ENCODE measurements around the gene NUDT15. TPM values are rescaled to one million over a fixed set of nuclear protein-coding genes. Genes with fewer than 3 reads are reported as not detected.

NUDT15 gene
- polyA plus RNA-seq (2013, experiment 1 of 2): 10.3 TPM
- polyA plus RNA-seq (2013, experiment 2 of 2): 10.7 TPM

DNA sequence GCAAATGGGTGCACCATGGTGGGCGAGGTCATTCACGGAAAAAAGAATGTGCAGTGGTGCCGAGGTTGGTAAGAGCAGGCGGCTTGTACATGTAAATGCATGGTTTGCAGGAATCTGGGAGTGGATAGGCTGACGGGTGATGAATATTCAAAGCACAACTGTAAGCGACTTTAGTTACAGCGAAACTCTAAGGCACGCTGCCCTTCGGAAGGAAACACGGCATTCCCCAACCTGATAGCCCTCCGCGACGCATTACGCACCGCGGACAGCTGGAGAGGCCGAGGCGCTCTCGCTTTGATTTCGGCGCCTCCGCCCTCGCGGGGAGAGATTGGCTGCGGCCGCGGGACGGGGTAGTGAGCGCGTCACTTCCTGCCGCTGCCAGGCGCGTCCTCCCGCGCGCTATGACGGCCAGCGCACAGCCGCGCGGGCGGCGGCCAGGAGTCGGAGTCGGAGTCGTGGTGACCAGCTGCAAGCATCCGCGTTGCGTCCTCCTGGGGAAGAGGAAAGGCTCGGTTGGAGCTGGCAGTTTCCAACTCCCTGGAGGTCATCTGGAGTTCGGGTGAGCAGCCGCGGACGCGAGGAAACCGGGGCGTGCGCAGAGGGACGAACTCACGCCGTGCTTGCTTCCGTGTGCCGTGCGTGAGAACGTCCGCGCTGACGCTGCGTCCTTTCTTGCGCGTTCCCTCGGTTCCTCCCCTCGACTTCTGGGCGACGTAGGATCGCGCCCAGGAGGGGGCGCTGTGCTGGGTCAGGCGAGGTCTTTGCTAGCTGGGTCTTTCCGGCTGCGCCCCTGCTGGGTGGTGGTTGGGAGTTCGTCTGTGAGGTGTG, at the start of gene NUDT15:
TSS of gene NUDT15 (plus strand) at position 381 of the 828 bp plus-strand sequence. CDS start at position 402, 21 bp downstream.
- H3K14ac ChIP-seq (ENCODE audit: low read length in 2 of 2): peak within 1 kb of the TSS in 1 of 2 experiments; percentile 83
- H3K9me3 ChIP-seq (ENCODE audit: control insufficient read depth, low read length): peaks cover 3% of the 10 kb centered on the region
- H2BK5ac ChIP-seq (ENCODE audit: low read depth, low read length, poor library complexity, severe bottlenecking): peak within 1 kb of the TSS; percentile 54
- H2BK15ac ChIP-seq (ENCODE audit: low read depth, poor library complexity, severe bottlenecking): peak within 1 kb of the TSS; percentile 12
- H4K91ac ChIP-seq (ENCODE audit: low read length): peak within 1 kb of the TSS; percentile 93
- H4K8ac ChIP-seq (ENCODE audit: low read length): peak within 1 kb of the TSS; percentile 99
- peaks cover 6% of the 10 kb centered on the region for H3K4me1 ChIP-seq (ENCODE audit: control insufficient read depth, insufficient read depth, low read depth, low read length)
- H3K23ac ChIP-seq (ENCODE audit: low read length in 2 of 2): no peak within 1 kb of the TSS
- H3K9ac ChIP-seq (ENCODE audit: low read length): peak within 1 kb of the TSS; percentile 92
- H2AFZ ChIP-seq (ENCODE audit: low read depth, low read length): peak within 1 kb of the TSS; percentile 60
- H3K27me3 ChIP-seq (ENCODE audit: control insufficient read depth in 1 of 2, insufficient read depth in 1 of 2, low read length in 2 of 2): no peaks in the 10 kb centered on the region
- H3K79me1 ChIP-seq (replicated peaks; ENCODE audit: low read length, poor library complexity, severe bottlenecking): peaks cover 22% of the 10 kb centered on the region
- peak within 1 kb of the TSS; percentile 70 for H2AK5ac ChIP-seq (ENCODE audit: low read length, severe bottlenecking)
- H3K4me3 ChIP-seq (ENCODE audit: insufficient read depth in 1 of 2, low read depth in 1 of 2, low read length in 2 of 2): peak within 1 kb of the TSS; percentile 79 to 91
- peak within 1 kb of the TSS; percentile 99 for H3K4me2 ChIP-seq (ENCODE audit: low read length, poor library complexity, severe bottlenecking)
- under 1% methylated on average over 79 of the region's 82 CpGs for WGBS
- no peak within 1 kb of the TSS for H2BK12ac ChIP-seq (ENCODE audit: low read length in 2 of 2)
- H3K27ac ChIP-seq (ENCODE audit: low read length, poor library complexity, severe bottlenecking): peak within 1 kb of the TSS; percentile 96
- DNase-seq: peak; percentile 97
- peak within 1 kb of the TSS; percentile 91 to 96 for H3K18ac ChIP-seq (ENCODE audit: low read depth in 1 of 2, low read length in 2 of 2)
- peak within 1 kb of the TSS; percentile 65 to 71 for H3K4ac ChIP-seq (ENCODE audit: low read depth in 1 of 2, low read length in 2 of 2)
- peak within 1 kb of the TSS; percentile 71 for H2BK120ac ChIP-seq (ENCODE audit: low read depth, low read length)
- peaks cover 0 to 14% of the 10 kb centered on the region in 2 experiments for H3K36me3 ChIP-seq (ENCODE audit: control insufficient read depth in 1 of 2, insufficient read depth in 2 of 2, low read depth in 1 of 2, low read length in 2 of 2)

DNA sequence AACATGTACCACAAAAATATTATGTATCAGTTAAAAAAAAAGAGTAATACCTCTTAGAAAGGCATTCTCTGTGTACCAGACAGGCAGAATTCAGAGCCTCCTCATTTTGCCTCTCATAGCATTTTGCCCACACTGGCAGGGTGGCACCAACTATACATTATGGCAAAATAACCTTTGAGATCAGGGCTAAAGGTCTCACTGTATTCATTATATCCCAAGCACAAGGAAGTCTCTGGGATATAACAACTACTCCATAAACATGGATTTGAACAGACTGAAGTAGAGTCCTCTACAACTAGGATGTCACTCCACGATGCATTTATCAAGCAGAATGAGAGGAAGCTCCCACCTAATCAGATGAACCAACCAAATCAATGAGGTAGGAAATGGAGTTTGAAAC, 47.1 kb upstream of the NUDT15 start:
- H2BK5ac ChIP-seq (ENCODE audit: low read depth, low read length, poor library complexity, severe bottlenecking): no peak overlapping the region

DNA sequence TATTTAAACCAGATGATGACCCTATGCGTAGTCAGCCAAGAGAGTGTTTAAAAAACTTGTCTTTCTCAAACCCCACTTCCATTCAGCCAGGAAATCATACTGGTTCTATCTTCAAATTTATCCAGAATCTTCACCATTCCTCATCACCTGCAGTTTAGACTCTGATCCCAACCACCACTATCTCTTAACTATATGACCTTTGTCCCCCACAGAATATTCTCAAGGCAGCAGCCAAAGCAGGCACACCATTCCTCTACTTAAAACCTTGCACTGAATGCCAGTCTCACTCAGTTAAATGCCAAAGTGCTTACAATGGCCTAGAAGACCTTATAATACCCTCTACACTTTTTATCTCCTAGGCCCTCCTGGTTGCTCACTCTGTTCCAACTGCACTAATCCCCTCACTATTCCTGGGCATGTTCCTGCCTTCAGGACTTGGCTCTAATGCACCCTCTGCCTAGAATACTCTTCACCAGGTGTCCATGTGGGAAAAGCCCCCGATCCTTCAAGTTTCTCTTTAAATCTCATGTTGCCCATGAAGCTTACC, 46.5 kb upstream of the NUDT15 start:
- H2AK5ac ChIP-seq (ENCODE audit: low read length, severe bottlenecking): no peak overlapping the region
- no peak for DNase-seq
- H4K91ac ChIP-seq (ENCODE audit: low read length): no peak overlapping the region
- no peak overlapping the region for H3K4me2 ChIP-seq (ENCODE audit: low read length, poor library complexity, severe bottlenecking)
- no peak overlapping the region for H2BK120ac ChIP-seq (ENCODE audit: low read depth, low read length)
- no peak overlapping the region for H3K4ac ChIP-seq (ENCODE audit: low read depth in 1 of 2, low read length in 2 of 2)
- H2AFZ ChIP-seq (ENCODE audit: low read depth, low read length): no peak overlapping the region
- no peak overlapping the region for H3K23ac ChIP-seq (ENCODE audit: low read length in 2 of 2)
- H2BK5ac ChIP-seq (ENCODE audit: low read depth, low read length, poor library complexity, severe bottlenecking): no peak overlapping the region
- H3K36me3 ChIP-seq (ENCODE audit: control insufficient read depth in 1 of 2, insufficient read depth in 2 of 2, low read depth in 1 of 2, low read length in 2 of 2): peaks cover 8 to 55% of the 10 kb centered on the region in 2 experiments
- H3K79me1 ChIP-seq (replicated peaks; ENCODE audit: low read length, poor library complexity, severe bottlenecking): peaks cover 9% of the 10 kb centered on the region
- no peak overlapping the region for H4K8ac ChIP-seq (ENCODE audit: low read length)
- H2BK12ac ChIP-seq (ENCODE audit: low read length in 2 of 2): no peak overlapping the region
- no peak overlapping the region for H3K9ac ChIP-seq (ENCODE audit: low read length)
- H3K14ac ChIP-seq (ENCODE audit: low read length in 2 of 2): no peak overlapping the region
- H3K4me1 ChIP-seq (ENCODE audit: control insufficient read depth, insufficient read depth, low read depth, low read length): no peaks in the 10 kb centered on the region
- H2BK15ac ChIP-seq (ENCODE audit: low read depth, poor library complexity, severe bottlenecking): no peak overlapping the region
- no peaks in the 10 kb centered on the region for H3K27me3 ChIP-seq (ENCODE audit: control insufficient read depth in 1 of 2, insufficient read depth in 1 of 2, low read length in 2 of 2)
- H3K27ac ChIP-seq (ENCODE audit: low read length, poor library complexity, severe bottlenecking): no peak overlapping the region
- no peak overlapping the region for H3K18ac ChIP-seq (ENCODE audit: low read depth in 1 of 2, low read length in 2 of 2)
- H3K9me3 ChIP-seq (ENCODE audit: control insufficient read depth, low read length): no peaks in the 10 kb centered on the region
- 96% methylated on average over 2 of the region's 2 CpGs for WGBS
- H3K4me3 ChIP-seq (ENCODE audit: insufficient read depth in 1 of 2, low read depth in 1 of 2, low read length in 2 of 2): no peak overlapping the region

More for the DNA sequence above, 47.1 kb upstream of the NUDT15 start:
- H3K4me2 ChIP-seq (ENCODE audit: low read length, poor library complexity, severe bottlenecking): no peak overlapping the region
- no peak overlapping the region for H3K14ac ChIP-seq (ENCODE audit: low read length in 2 of 2)
- no peak overlapping the region for H2BK12ac ChIP-seq (ENCODE audit: low read length in 2 of 2)
- no peak overlapping the region for H4K91ac ChIP-seq (ENCODE audit: low read length)
- no peak overlapping the region for H3K4me3 ChIP-seq (ENCODE audit: insufficient read depth in 1 of 2, low read depth in 1 of 2, low read length in 2 of 2)
- H4K8ac ChIP-seq (ENCODE audit: low read length): no peak overlapping the region
- WGBS: no CpG with 5 or more reads among the region's 1 CpG
- no peak overlapping the region for H3K18ac ChIP-seq (ENCODE audit: low read depth in 1 of 2, low read length in 2 of 2)
- no peaks in the 10 kb centered on the region for H3K4me1 ChIP-seq (ENCODE audit: control insufficient read depth, insufficient read depth, low read depth, low read length)
- no peak overlapping the region for H2BK120ac ChIP-seq (ENCODE audit: low read depth, low read length)
- no peak overlapping the region for H3K23ac ChIP-seq (ENCODE audit: low read length in 2 of 2)
- H3K9ac ChIP-seq (ENCODE audit: low read length): no peak overlapping the region
- DNase-seq: no peak
- H2AK5ac ChIP-seq (ENCODE audit: low read length, severe bottlenecking): no peak overlapping the region
- no peak overlapping the region for H2AFZ ChIP-seq (ENCODE audit: low read depth, low read length)
- H3K36me3 ChIP-seq (ENCODE audit: control insufficient read depth in 1 of 2, insufficient read depth in 2 of 2, low read depth in 1 of 2, low read length in 2 of 2): peaks cover 9 to 58% of the 10 kb centered on the region in 2 experiments
- no peak overlapping the region for H3K4ac ChIP-seq (ENCODE audit: low read depth in 1 of 2, low read length in 2 of 2)
- no peaks in the 10 kb centered on the region for H3K9me3 ChIP-seq (ENCODE audit: control insufficient read depth, low read length)
- H2BK15ac ChIP-seq (ENCODE audit: low read depth, poor library complexity, severe bottlenecking): no peak overlapping the region
- H3K79me1 ChIP-seq (replicated peaks; ENCODE audit: low read length, poor library complexity, severe bottlenecking): peaks cover 9% of the 10 kb centered on the region
- H3K27me3 ChIP-seq (ENCODE audit: control insufficient read depth in 1 of 2, insufficient read depth in 1 of 2, low read length in 2 of 2): no peaks in the 10 kb centered on the region
- H3K27ac ChIP-seq (ENCODE audit: low read length, poor library complexity, severe bottlenecking): no peak overlapping the region

DNA sequence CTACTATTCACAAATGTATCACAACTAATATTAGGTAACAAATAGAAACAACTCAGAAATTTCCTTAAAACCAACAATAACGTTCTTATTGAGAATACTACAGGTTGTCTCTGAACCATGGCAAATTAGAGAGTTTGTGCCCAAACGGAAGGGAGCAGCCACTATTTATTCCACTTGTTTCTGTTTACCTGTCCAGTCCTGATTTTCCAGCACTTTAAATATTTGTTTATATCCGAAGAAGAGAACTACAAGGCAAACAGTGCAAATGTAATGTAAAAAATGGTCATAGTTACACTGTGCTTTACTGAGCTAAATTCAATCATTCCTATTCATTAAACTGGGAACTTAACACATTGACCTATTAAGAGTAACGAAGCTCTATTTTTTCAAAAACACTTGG, 45.7 kb upstream of the NUDT15 start:
- Histone ChIP-seq H3K4me3 (ENCODE audit: insufficient read depth in 1 of 2, low read depth in 1 of 2, low read length in 2 of 2) (no peak overlapping the region), H3K79me1 (replicated peaks; ENCODE audit: low read length, poor library complexity, severe bottlenecking) (peaks cover 11% of the 10 kb centered on the region), H3K4me1 (ENCODE audit: control insufficient read depth, insufficient read depth, low read depth, low read length) (no peaks in the 10 kb centered on the region), H3K9me3 (ENCODE audit: control insufficient read depth, low read length) (no peaks in the 10 kb centered on the region), H3K27ac (ENCODE audit: low read length, poor library complexity, severe bottlenecking) (no peak overlapping the region), H4K8ac (ENCODE audit: low read length) (no peak overlapping the region), H4K91ac (ENCODE audit: low read length) (no peak overlapping the region), H3K9ac (ENCODE audit: low read length) (no peak overlapping the region), H2AK5ac (ENCODE audit: low read length, severe bottlenecking) (no peak overlapping the region), H2BK12ac (ENCODE audit: low read length in 2 of 2) (no peak overlapping the region), H3K14ac (ENCODE audit: low read length in 2 of 2) (no peak overlapping the region), H2BK120ac (ENCODE audit: low read depth, low read length) (no peak overlapping the region), H3K23ac (ENCODE audit: low read length in 2 of 2) (no peak overlapping the region), H3K18ac (ENCODE audit: low read depth in 1 of 2, low read length in 2 of 2) (no peak overlapping the region), H3K4me2 (ENCODE audit: low read length, poor library complexity, severe bottlenecking) (no peak overlapping the region), H2BK15ac (ENCODE audit: low read depth, poor library complexity, severe bottlenecking) (no peak overlapping the region), H3K36me3 (ENCODE audit: control insufficient read depth in 1 of 2, insufficient read depth in 2 of 2, low read depth in 1 of 2, low read length in 2 of 2) (peaks cover 6 to 51% of the 10 kb centered on the region in 2 experiments), H3K27me3 (ENCODE audit: control insufficient read depth in 1 of 2, insufficient read depth in 1 of 2, low read length in 2 of 2) (no peaks in the 10 kb centered on the region), H3K4ac (ENCODE audit: low read depth in 1 of 2, low read length in 2 of 2) (no peak overlapping the region), H2BK5ac (ENCODE audit: low read depth, low read length, poor library complexity, severe bottlenecking) (no peak overlapping the region), H2AFZ (ENCODE audit: low read depth, low read length) (no peak overlapping the region)
- DNase-seq: no peak
- WGBS: 98% methylated on average over 2 of the region's 4 CpGs

Measured in mesenchymal stem cell (in vitro differentiated cells and primary cell).